Endometrial microvascular endothelial cells (primary cell): ENCODE results near the gene DIPK2A. TPM values are rescaled to one million over a fixed set of nuclear protein-coding genes. Genes with fewer than 3 reads are reported as not detected.

Source experiments
- in situ Hi-C: cut with HindIII; loops from 2 replicates; pipeline ENCODE4 v1.10.0; 2017; ENCODE audit warnings: low sequenced_read_pairs, low pct_unique_long_range_greater_than_20kb; ENCODE audit errors: inconsistent ontology term
- total RNA-seq: library from RNA; depleted of rRNA; stranded (reverse); fragments of >200 nt; gene quantifications from one replicate; pipeline ENCODE4 v1.2.3, GENCODE V29; 2015; ENCODE audit errors: inconsistent ontology term

DIPK2A gene
- total RNA-seq, 1 donor from 2014 or later, result 44.2 TPM

DNA sequence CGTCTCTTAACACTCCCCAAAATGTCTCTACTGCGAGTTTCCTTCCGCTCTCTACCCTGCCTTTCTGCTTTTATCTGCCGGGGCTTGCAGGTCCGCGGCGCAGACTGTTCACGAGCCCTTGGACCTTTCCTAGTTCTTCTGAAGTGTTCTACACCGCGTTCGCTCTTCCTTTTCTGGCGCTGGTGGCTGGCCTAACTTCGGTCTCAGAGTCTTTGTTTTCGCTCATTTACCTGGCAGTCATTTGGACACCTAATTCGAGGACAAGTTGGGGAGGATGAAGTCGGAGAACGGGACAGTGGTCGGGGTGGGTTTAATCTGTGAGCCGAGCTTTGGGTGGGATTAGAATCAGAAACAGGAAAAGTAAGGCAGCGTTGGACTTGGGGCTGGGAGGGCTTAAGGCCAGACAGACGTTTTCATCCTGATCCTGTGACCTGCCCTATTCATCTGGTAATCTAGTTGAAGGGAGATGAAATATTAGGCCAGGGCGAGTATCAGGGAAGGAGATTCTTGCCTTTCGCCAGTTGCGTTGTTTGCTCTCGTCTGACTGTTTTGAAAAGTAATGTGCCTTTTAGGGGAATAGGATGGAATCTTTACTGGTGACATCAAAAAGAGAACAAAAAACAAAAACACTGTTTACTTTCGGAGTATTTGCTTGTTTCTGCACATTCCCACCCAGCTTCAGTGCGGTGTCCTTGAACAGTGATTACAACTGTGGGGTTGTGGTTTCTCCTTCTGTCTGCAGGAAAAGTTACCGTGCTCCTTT is 1.8 kb downstream of the DIPK2A start:
- in situ Hi-C loops, result no loop called here

DNA sequence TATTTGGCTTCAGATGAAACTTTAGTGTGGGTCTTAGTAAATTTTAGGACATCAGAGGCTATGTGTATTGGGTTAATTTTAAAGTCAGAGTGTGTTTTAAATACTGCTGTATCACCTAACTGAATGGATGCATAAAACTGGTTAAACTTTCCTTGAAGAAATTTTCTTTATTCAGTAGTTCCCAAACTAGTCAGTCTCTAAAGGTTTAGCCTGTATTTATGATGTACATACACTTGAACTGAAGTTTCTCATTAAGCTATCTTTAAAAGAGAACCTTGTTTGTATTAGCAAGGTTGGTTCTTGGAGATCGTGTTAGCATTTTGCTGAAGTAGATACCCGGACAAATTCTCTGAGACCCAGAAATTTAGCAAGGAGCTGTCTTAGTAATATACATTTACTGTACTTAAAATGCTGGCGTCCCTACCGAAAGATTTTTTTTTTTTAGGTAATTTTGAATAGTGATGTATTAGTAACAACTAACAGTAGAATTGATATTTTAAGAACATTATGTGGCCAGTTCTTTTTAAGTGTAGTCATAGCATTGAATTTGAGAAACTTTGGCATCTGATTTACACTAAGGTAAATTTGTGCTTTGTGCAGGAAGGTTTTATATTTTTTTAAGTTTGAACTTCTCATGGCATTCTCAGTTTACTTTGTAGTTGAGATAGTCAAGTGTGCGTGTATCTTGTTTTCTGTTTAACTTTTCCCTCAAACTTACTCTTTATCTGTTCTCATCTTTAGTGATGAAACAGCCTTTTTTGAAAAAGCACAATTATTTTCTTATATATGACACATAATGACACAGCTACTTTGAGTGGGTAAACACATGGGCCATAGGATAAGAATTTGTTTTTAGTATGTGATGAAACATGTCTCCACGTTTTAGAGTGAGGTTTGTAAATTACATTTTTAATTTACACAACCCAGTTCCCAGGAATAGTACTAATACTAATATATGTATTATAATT is 2.9 kb downstream of the DIPK2A start:
- in situ Hi-C loops, result no loop called here

DNA sequence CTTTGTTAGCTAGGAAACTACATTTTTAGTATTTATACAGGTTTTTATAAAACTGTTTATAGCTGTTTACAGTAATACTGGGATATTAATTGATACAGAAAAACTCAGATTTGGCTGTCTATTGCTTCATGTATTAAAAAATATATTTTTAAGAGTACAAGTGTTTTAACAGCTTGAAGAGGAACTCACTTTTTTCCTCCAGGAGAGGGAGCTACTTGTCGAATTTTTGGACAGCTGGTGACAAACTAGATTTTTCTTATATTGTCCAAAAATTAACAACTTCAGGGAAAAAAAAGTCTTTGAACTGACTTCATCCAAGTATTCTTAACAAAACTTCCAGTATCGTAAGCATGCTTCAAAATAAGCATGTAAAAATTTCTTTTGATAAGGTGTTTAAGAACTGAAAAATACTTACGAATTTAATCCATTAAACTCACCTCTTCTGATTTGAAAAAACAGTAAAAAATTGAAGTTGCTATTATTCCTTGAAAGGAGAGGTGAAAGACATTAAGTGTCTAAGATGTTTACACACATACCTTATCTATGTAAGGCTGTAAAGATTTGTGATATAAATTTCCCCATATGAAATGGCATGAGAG is 4.0 kb downstream of the DIPK2A start:
- in situ Hi-C loops, result no loop called here

DNA sequence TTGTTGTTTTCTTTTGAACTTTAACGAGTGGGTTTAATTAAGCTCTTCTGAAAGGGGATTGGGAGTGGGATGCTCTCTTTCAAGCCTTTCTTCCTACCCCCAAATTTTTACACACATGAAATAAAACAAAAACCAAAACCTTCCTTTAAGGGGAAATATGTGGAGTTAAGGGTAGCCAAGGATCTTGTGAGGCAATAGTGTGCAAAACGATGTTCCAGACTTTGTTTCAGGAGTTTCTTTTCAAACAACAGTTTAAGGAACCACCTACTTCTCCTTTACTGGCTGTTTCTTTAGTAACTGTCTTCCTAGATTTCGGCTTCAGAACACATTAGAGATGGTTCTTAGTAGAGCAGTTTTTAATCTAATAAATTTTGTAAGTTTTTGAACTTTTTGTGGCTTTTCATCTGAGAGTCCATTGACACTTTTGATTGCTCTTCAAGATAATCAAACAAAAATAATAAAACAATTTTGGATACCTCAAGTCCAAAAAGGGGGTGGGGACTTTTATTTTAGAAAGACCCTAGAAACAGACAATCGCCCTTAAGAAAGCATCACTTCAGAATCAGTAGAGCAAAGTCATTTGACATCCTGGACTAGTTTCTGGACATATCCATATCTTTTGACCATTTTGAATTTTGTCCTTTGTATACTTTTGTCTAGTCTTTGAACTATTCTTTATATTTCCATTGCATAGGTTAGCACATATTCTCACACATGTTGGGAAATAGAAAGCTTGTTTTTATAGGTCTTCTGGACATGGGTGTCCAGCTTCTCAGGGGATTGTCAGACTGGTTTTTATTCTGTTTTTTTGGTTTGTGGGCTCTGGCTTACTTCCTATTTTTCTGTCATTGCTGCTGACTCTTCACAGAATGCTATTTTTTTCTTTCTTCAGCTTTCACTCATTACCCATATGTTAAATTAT is 6.0 kb downstream of the DIPK2A start:
- in situ Hi-C loops, result no loop called here

DNA sequence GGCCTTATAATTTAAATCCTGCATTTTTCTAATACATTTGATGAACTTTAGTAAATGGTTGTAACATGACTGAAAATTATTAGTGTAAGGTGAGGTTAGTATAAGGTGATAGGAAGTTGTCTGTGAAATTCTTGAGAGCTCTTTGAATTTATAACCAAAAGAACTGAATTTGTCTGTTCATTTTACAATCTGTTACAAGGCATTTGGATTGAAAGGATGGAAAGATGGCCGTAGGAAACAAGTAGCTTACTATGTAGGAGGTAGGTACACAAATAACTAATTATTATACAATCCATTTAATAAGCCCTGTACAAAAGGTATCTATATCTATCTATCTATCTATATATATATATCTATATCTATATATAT is 6.6 kb downstream of the DIPK2A start:
- in situ Hi-C loops, result no loop called here

DNA sequence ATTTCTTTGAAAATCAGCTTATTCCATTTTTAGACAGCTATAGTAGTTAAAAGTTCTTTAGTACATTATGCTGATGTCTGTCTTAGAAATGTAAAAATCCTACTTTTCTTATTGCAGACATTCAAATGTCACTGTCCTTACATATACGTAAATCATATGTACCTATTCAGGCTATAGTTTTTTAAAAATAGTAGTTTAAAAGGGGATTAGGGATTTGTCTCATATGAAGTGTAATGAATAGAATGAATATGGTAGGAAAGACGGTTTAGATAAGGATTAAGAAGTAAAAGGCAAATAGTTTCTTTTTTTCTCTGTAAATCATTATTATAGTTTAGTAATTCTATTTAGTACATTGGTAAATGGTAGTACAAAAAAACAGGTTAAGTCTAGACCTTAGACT is 7.4 kb downstream of the DIPK2A start:
- in situ Hi-C loops, result no loop called here

DNA sequence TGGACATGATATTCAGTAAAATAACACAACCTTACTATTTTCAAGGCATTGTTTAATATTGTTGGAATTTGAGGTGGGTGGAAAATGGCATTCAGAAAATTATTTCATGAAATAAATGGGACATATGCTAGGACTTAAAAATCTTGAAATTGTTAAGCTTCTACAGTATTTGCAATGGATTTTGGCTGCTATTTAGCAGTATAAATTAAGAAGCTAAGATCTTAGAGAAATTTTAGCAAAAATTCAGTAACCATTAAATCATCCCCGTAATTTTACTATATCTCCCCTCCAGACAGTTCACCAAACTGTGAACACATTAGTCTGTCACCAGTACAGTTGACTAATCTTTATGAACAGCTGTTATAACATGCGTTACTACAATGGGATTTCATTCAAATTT is 8.2 kb downstream of the DIPK2A start:
- in situ Hi-C loops, result no loop called here

DNA sequence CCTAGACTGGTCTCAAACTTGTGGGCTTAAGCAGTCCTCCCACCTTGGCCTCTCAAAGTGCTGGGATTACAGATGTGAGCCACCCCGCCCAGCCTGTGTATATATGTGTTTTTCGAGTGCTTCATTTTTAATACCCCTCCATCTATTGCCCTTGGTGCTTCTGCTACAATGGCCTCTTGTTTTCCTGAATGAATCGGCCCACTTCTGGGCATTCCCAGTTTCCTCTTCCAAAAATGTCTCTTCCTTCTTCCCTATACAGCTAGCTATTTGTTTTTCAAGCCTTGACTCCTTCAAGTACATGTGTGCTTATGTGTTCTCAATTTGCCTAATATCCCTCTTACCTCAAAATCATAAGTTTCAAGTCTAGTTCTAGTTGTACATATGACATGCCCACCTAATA is 16.7 kb downstream of the DIPK2A start:
- in situ Hi-C loops, result no loop called here

DNA sequence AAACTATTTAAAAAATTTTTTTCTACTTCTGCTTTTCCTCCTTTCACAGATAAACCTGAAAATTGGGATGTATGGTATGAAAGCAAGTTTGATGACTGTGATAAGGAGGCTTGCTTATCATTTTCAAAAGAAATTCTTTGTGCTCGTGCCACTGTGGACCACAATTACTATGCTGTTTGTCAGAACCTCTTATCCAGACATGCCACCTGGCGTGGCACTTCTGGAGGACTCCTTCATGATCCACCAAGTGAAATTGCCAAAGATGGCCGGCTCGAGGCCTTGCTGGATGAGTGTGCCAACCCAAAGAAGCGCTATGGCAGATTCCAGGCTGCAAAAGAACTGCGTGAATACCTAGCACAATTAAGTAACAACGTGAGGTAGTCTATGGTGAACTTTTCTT is 17.8 kb downstream of the DIPK2A start:
- in situ Hi-C loops, result no loop called here

DNA sequence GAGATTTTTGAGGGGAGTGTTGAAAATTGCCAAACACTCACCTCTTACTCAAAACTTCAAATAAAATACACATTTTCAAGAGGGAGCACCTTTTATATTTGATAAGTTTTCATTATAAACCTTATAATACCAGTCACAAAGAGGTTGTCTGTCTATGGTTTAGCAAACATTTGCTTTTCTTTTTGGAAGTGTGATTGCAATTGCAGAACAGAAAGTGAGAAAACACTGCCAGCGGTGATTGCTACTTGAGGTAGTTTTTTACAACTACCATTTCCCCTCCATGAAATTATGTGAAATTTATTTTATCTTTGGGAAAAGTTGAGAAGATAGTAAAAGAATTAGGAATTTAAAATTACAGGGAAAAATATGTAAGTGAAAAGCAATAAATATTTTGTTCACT is 20.1 kb downstream of the DIPK2A start:
- in situ Hi-C loops, result no loop called here

DNA sequence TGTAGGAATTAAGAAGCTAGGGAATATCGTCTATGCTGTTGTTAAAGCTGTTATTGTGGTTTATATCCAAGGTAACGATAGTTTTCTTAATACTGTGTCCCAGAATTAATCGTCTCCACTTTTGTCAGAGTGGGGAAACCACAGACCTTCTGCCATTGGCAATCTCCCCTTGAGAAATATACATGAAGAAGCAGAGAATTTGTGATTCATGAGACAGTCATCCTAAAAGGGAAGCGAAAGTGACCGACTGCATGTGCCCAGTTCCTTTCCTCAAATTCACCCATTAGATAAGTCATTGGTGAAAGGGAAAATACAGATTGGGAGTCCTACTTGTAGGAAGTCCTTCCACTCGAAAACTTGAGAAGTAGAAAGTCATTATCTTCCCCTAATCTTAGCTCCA is 26.6 kb downstream of the DIPK2A start:
- in situ Hi-C loops, result no loop called here

DNA sequence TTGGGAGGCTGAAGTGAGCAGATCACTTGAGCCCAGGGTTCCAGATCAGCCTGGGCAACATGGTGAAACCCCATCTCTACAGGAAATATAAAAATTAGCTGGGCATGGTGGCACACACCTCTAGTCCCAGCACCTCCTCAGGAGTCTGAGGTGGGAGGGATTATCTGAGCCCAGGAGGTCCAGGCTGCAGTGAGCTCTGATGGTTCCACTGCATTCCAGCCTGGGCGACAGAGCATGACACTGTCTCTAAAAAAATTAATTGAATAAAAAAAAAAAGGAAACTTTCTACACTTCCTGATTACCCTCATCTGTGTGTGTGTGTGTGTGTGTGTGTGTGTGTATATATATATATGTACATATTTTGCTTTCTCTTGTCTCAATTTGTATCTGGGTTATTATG is 31.4 kb downstream of the DIPK2A start:
- in situ Hi-C loops, result no loop called here

DNA sequence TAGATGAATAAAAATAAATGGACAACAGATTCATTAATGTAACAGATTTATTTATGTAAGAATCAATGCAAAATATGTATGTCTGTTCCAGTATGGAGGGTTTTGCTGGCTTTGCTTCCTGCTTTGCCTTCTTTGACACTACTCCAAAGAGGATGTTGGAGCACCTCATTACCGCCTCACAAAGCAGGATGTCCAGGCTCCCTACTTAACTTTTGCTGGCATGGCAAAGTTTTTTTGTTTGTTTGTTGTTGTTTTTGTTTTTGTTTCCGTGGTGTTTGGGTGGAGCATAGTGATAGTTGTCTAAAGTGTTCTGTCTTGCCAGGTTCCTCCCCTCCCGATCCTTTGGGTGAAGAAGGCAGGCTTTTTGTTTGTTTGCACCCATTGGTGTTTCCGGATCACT is 38.7 kb downstream of the DIPK2A start:
- in situ Hi-C loops, result no loop called here

DNA sequence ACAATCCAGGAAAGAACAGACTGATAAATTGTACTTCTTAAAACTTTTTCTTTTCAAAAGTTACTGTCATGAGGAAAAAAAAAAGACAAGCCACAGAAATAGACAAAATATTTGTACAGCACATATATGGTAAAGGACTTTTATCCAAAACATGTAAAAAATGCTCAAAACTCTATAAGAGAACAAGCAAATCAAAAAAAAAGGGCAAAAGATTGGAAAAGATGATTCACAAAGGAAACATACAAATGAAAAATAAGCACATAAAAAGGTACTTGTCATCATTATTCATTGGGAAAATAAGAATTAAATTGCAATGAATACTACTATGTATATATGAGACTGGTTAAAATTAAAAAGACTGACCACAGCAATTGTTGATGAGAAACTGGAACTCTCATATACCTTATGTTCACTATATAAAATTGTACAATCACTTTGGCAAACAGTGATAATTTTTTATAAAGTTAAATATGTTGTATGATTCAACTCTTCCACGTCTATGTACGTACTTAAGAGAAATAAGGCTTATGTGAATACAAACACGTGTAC is 39.7 kb downstream of the DIPK2A start:
- in situ Hi-C loops, result no loop called here

DNA sequence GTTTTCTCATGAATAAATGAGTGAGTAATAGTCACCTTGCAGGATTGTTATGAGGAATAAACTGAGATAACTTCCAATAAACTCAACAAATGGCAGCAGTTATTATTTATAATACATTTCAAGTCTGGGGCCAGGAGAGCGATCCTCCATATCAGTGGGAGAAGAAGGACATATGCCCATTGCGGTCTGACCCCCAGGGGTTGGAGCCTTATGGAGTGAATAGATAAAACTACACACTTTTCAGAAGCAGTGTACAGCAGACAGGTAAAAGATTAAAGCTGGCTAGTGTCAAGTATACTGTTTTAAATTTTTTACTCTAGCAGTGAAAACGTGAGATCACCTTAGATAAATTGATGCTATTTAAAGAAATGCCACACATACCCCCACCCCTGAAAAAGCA is 43.5 kb downstream of the DIPK2A start:
- in situ Hi-C loops, result no loop called here

DNA sequence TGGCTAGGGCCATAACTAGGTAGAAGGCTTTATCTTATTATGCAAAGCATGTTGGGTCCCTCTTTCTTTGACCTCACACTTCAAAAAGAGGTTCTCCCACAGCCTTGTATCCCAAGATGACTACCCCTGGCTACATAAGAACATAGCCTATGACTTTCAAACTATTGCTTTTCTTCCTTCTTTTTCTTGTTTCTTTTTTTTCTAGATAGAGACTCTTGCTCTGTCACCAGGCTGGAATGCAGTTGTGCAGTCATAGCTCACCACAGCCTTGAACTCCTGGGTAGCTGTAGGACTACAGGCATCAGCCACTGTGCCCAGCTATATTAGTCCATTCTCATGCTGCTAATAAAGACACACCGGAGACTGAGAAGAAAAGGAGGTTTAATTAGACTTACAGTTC is 47.2 kb downstream of the DIPK2A start:
- in situ Hi-C loops, result no loop called here
